Caco-2 (cell line): ENCODE results near the gene SIK3. TPM values are rescaled to one million over a fixed set of nuclear protein-coding genes. Genes with fewer than 3 reads are reported as not detected.

Experiments used
- BruUV-seq: library from RNA; stranded (reverse); fragments of 400-500 nt; replicated peaks from 2 replicates; lab custom pipeline; 2021; lab: Mats Ljungman, UMichigan
- CTCF ChIA-PET: fragments of 300-600 bp; sonication (Branson Sonifier 250); formaldehyde crosslinking; loops from one replicate; lab custom pipeline; 2022; ENCODE audit warnings: antibody characterized with exemption; lab: Charles Lee
- POLR2A ChIA-PET: fragments of 300-600 bp; sonication (Branson Sonifier 250); formaldehyde crosslinking; loops from one replicate; lab custom pipeline; 2022; ENCODE audit warnings: antibody characterized with exemption; lab: Charles Lee
- DNase-seq, 2 experiments: peaks; one replicate each; pipeline versions ENCODE4 v3.0.0 to v3.0.0-alpha.2; 2020 to 2022
- H3K27me3 ChIP-seq: replicated peaks from 2 replicates; pipeline ENCODE4 v1.6.0; 2011; ENCODE audit warnings: low read length; ENCODE audit not compliant: control insufficient read depth, insufficient read depth
- H3K36me3 ChIP-seq: 2 replicates; pipeline ENCODE4 v1.5.1; 2011; ENCODE audit warnings: low read length; ENCODE audit not compliant: control insufficient read depth, insufficient read depth
- H3K4me1 ChIP-seq: fragments of 250-450 bp; sonication (Bioruptor Pico); 2 replicates; pipeline ENCODE4 v1.5.1; 2020; ENCODE audit warnings: mild to moderate bottlenecking
- H3K4me3 ChIP-seq: 2 replicates; pipeline ENCODE4 v1.5.1; 2011; ENCODE audit warnings: low read depth, mild to moderate bottlenecking, control low read depth, low read length
- H3K9me3 ChIP-seq: fragments of 250-450 bp; sonication (Bioruptor Pico); 2 replicates; pipeline ENCODE4 v1.5.1; 2020; ENCODE audit warnings: mild to moderate bottlenecking, moderate library complexity
- H3K27ac Mint-ChIP-seq: one replicate; pipeline ENCODE4 v1.8.0; 2022; ENCODE audit warnings: mixed read lengths; ENCODE audit not compliant: unreplicated experiment
- H3K27me3 Mint-ChIP-seq: one replicate; pipeline ENCODE4 v1.8.0; 2022; ENCODE audit warnings: mixed read lengths; ENCODE audit not compliant: insufficient read depth, unreplicated experiment
- H3K36me3 Mint-ChIP-seq: one replicate; pipeline ENCODE4 v1.8.0; 2022; ENCODE audit warnings: mild to moderate bottlenecking, mixed read lengths; ENCODE audit not compliant: insufficient read depth, unreplicated experiment
- H3K4me1 Mint-ChIP-seq: one replicate; pipeline ENCODE4 v1.8.0; 2022; ENCODE audit warnings: low read depth, mixed read lengths; ENCODE audit not compliant: unreplicated experiment
- H3K4me3 Mint-ChIP-seq: one replicate; pipeline ENCODE4 v1.8.0; 2022; ENCODE audit warnings: mild to moderate bottlenecking, moderate library complexity, mixed read lengths; ENCODE audit not compliant: unreplicated experiment
- H3K9me3 Mint-ChIP-seq: one replicate; pipeline ENCODE4 v1.8.0; 2022; ENCODE audit warnings: mixed read lengths; ENCODE audit not compliant: unreplicated experiment
- CTCF ChIP-seq, 2 experiments: fragments of 200-600 bp in 1 of 2; IDR thresholded peaks; 1 replicate in 1 of 2; 2 replicates in 1 of 2; pipeline versions ENCODE4 v1.5.1 to v1.8.0; 2011 to 2022; ENCODE audit warnings: antibody characterized with exemption in 1 of 2, control low read depth in 1 of 2, inconsistent platforms in 1 of 2, low read depth in 1 of 2, low read length in 1 of 2, mild to moderate bottlenecking in 1 of 2, moderate library complexity in 1 of 2; ENCODE audit not compliant: insufficient read depth in 1 of 2, severe bottlenecking in 1 of 2, unreplicated experiment in 1 of 2
- intact Hi-C: fragments of 100-400 bp; cut with micrococcal nuclease; formaldehyde crosslinking; loops from one replicate; pipeline ENCODE4 v1.10.0; 2022; ENCODE audit not compliant: unreplicated experiment
- total RNA-seq: library from RNA; stranded (reverse); gene quantifications from 2 replicates; pipeline ENCODE4 v1.2.3, GENCODE V29; 2022

The SIK3 gene
- total RNA-seq, 1 experiment from 2014 or later, result 65.7 TPM

DNA sequence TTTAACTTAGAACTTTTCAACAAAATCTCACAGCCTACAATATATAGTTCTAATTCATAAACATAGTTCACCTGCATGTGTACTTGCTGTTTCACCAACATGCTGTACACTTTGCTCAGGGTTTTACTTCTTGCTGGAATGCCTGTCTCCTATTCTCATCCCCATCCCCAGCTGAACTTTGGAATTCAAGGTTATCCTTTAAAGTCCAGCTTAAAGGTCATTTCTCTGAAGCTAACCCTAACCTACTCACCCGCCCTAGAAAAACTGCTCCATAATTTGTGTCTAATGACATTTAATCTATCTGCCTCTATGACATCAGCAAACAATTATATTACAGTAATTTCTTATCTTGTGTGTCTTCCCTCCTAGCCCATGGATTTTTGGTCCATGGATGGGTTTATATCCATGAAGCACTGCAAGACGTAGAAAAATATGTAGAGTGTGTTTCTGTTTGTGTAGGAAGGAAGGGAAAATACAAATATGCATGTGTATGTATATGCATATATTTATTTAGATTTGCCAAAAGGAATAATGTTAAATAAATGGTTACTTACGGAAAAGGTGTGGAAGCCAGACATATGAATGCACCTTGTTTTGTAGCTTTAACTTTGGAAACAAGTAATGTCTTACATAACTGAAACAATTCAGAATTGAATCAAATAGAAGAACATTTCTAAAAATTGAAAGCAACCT lies 161.3 kb downstream of the SIK3 start:
- Mint-ChIP-seq H3K9me3 (peaks cover 11% of the 10 kb centered on the region), H3K27ac (no peak overlapping the region), H3K27me3 (no peaks in the 10 kb centered on the region), H3K4me3 (no peak overlapping the region), H3K36me3 (no peaks in the 10 kb centered on the region), H3K4me1 (peaks cover 12% of the 10 kb centered on the region)
- Histone ChIP-seq H3K36me3 (no peaks in the 10 kb centered on the region), H3K4me3 (no peak overlapping the region), H3K27me3 (no peaks in the 10 kb centered on the region), H3K9me3 (no peaks in the 10 kb centered on the region), H3K4me1 (no peaks in the 10 kb centered on the region)
- intact Hi-C loops, result no loop called here
- DNase-seq, result no peak
- TF ChIP-seq CTCF (IDR thresholded peaks at IDR 0.05; ENCODE audit: insufficient read depth in 1 of 2, low read depth in 1 of 2, low read length in 1 of 2, severe bottlenecking in 1 of 2, unreplicated experiment in 1 of 2), result no peak
- BruUV-seq, result no TSS peak
- ChIA-PET POLR2A (no interaction called here), CTCF (no interaction called here)

DNA sequence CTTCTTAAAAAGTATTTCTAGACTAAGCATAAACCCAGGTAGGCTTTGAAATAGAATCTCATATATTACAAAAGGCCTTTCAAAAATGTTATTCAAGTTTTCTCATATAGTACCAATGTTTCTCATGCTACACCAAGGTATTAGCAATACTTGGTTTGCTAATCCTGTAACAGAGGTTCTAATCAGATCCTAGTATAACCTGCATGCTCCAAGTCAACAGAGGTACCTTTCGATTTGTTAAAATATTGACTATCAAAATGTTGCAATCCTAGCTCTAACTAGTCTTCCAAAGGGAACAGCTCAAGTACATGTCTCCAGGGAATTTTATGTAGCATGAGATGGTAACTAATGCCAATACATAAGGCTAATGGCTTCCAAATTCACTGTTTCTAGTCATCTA lies 162.7 kb downstream of the SIK3 start:
- H3K4me1 ChIP-seq, result 0 out of 2 replicates have a peak, but pooled peaks cover 4% of the 10 kb centered on the region
- no peaks in the 10 kb centered on the region for H3K36me3 ChIP-seq
- TF ChIP-seq CTCF (IDR thresholded peaks at IDR 0.05; ENCODE audit: insufficient read depth in 1 of 2, low read depth in 1 of 2, low read length in 1 of 2, severe bottlenecking in 1 of 2, unreplicated experiment in 1 of 2), result no peak
- POLR2A ChIA-PET, result no interaction called here
- no peak for DNase-seq
- H3K9me3 ChIP-seq, result no peaks in the 10 kb centered on the region
- intact Hi-C loops, result no loop called here
- no peaks in the 10 kb centered on the region for H3K27me3 ChIP-seq
- peaks cover 15% of the 10 kb centered on the region for H3K4me1 Mint-ChIP-seq
- CTCF ChIA-PET, result no interaction called here
- H3K4me3 Mint-ChIP-seq, result no peak overlapping the region
- H3K9me3 Mint-ChIP-seq, result peaks cover 11% of the 10 kb centered on the region
- H3K27me3 Mint-ChIP-seq, result no peaks in the 10 kb centered on the region
- no peaks in the 10 kb centered on the region for H3K36me3 Mint-ChIP-seq
- H3K4me3 ChIP-seq, result no peak overlapping the region
- no peak overlapping the region for H3K27ac Mint-ChIP-seq
- BruUV-seq, result no TSS peak

- no peaks in the 10 kb centered on the region for H3K27me3 ChIP-seq
- no peak for DNase-seq
- H3K4me3 Mint-ChIP-seq, result no peak overlapping the region
- no peaks in the 10 kb centered on the region for H3K36me3 Mint-ChIP-seq
- no peaks in the 10 kb centered on the region for H3K27me3 Mint-ChIP-seq
- H3K4me1 ChIP-seq, result 0 out of 2 replicates have a peak, but pooled peaks cover 4% of the 10 kb centered on the region
- intact Hi-C loops, result no loop called here
- H3K4me1 Mint-ChIP-seq, result peaks cover 18% of the 10 kb centered on the region
- ChIA-PET CTCF (no interaction called here), POLR2A (no interaction called here)
- no TSS peak for BruUV-seq
- no peak overlapping the region for H3K27ac Mint-ChIP-seq
- H3K4me3 ChIP-seq, result no peak overlapping the region
- no peaks in the 10 kb centered on the region for H3K9me3 ChIP-seq
- no peaks in the 10 kb centered on the region for H3K36me3 ChIP-seq
- TF ChIP-seq CTCF (IDR thresholded peaks at IDR 0.05; ENCODE audit: insufficient read depth in 1 of 2, low read depth in 1 of 2, low read length in 1 of 2, severe bottlenecking in 1 of 2, unreplicated experiment in 1 of 2), result no peak
- peaks cover 11% of the 10 kb centered on the region for H3K9me3 Mint-ChIP-seq
Observed at GRCh38 chr11:116935089-116935488, 163.1 kb downstream of the SIK3 start.
